IMR-90 (cell line): ENCODE results near the gene RASSF7. TPM values are rescaled to one million over a fixed set of nuclear protein-coding genes. Genes with fewer than 3 reads are reported as not detected.

ENCODE experiments used
- ATAC-seq: fragments of 200-7000 bp; cut with Tn5 transposase; 2 replicates; pipeline ENCODE4 v1.9.1; 2020; ENCODE audit warnings: low read depth, mild to moderate bottlenecking, moderate library complexity
- BruUV-seq: library from RNA; stranded (reverse); fragments of 400-500 nt; replicated peaks from 2 replicates; lab custom pipeline; 2021; lab: Mats Ljungman, UMichigan
- CTCF ChIA-PET: fragments of 300-600 bp; formaldehyde crosslinking; extraction: SDS; loops from one replicate; lab custom pipeline; 2021; ENCODE audit warnings: antibody characterized with exemption; lab: Yijun Ruan, JAX
- POLR2A ChIA-PET: fragments of 300-600 bp; sonication (Branson Sonifier 250); formaldehyde crosslinking; loops from one replicate; lab custom pipeline; 2022; ENCODE audit warnings: antibody characterized with exemption; ENCODE audit not compliant: unreplicated experiment; lab: Charles Lee
- DNase-seq: peaks from one replicate; pipeline ENCODE4 v3.0.0; 2013
- H2AFZ ChIP-seq: replicated peaks from 2 replicates; pipeline ENCODE3; 2013; ENCODE audit warnings: low read length, mild to moderate bottlenecking; ENCODE audit not compliant: poor library complexity
- H2AK5ac ChIP-seq: 2 replicates; pipeline ENCODE4 v1.6.1; 2013; ENCODE audit warnings: low read depth, low read length, inconsistent platforms
- H2AK9ac ChIP-seq: replicated peaks from 2 replicates; pipeline ENCODE3; 2013; ENCODE audit warnings: mild to moderate bottlenecking, low read depth, low read length, moderate library complexity; ENCODE audit not compliant: poor library complexity
- H2BK120ac ChIP-seq: 2 replicates; pipeline ENCODE4 v1.6.1; 2013; ENCODE audit warnings: low read depth, low read length, inconsistent platforms
- H2BK15ac ChIP-seq: 3 replicates; pipeline ENCODE4 v1.6.1; 2013; ENCODE audit warnings: low read depth, low read length, inconsistent platforms
- H2BK20ac ChIP-seq: 2 replicates; pipeline ENCODE4 v1.6.1; 2013; ENCODE audit warnings: low read depth, mild to moderate bottlenecking, inconsistent platforms, low read length, moderate library complexity
- H2BK5ac ChIP-seq: 2 replicates; pipeline ENCODE4 v1.6.1; 2013; ENCODE audit warnings: mild to moderate bottlenecking, low read depth, low read length, inconsistent platforms; ENCODE audit not compliant: poor library complexity, severe bottlenecking
- H3K14ac ChIP-seq: replicated peaks from 2 replicates; pipeline ENCODE4 v1.6.1; 2013; ENCODE audit warnings: low read depth, low read length, inconsistent platforms
- H3K18ac ChIP-seq: 2 replicates; pipeline ENCODE4 v1.6.1; 2013; ENCODE audit warnings: low read depth, low read length, control low read depth
- H3K23ac ChIP-seq: 2 replicates; pipeline ENCODE4 v1.6.1; 2013; ENCODE audit warnings: low read depth, low read length, inconsistent platforms
- H3K27ac ChIP-seq: 2 replicates; pipeline ENCODE4 v1.5.1; 2013; ENCODE audit warnings: mild to moderate bottlenecking, control low read depth, low read length; ENCODE audit not compliant: insufficient read depth
- H3K27me3 ChIP-seq: 2 replicates; pipeline ENCODE4 v1.6.1; 2013; ENCODE audit warnings: low read length; ENCODE audit not compliant: control insufficient read depth, insufficient read depth
- H3K36me3 ChIP-seq: 2 replicates; pipeline ENCODE4 v1.6.1; 2013; ENCODE audit warnings: low read length, mixed read lengths; ENCODE audit not compliant: control insufficient read depth, insufficient read depth
- H3K4ac ChIP-seq: 2 replicates; pipeline ENCODE4 v1.6.1; 2013; ENCODE audit warnings: low read depth, low read length, inconsistent platforms
- H3K4me1 ChIP-seq: 2 replicates; pipeline ENCODE4 v1.6.1; 2013; ENCODE audit warnings: low read length, mixed read lengths; ENCODE audit not compliant: control insufficient read depth, insufficient read depth
- H3K4me2 ChIP-seq: 2 replicates; pipeline ENCODE4 v1.6.1; 2013; ENCODE audit warnings: low read depth, mild to moderate bottlenecking, control low read depth, low read length, moderate library complexity
- H3K4me3 ChIP-seq: 2 replicates; pipeline ENCODE4 v1.5.1; 2013; ENCODE audit warnings: low read depth, mild to moderate bottlenecking, control low read depth, low read length, moderate library complexity; ENCODE audit not compliant: insufficient read depth
- H3K56ac ChIP-seq: 2 replicates; pipeline ENCODE4 v1.6.1; 2013; ENCODE audit warnings: low read length, inconsistent platforms; ENCODE audit not compliant: insufficient read depth; ENCODE audit errors: extremely low read depth
- H3K79me1 ChIP-seq, 2 experiments: 2 replicates each; pipeline ENCODE4 v1.6.1; 2013; ENCODE audit warnings: low read length in 2 of 2, inconsistent platforms in 1 of 2, low read depth in 1 of 2
- H3K9ac ChIP-seq: 2 replicates; pipeline ENCODE4 v1.6.1; 2013; ENCODE audit warnings: low read depth, low read length, control low read depth
- H3K9me1 ChIP-seq: 2 replicates; pipeline ENCODE4 v1.6.1; 2013; ENCODE audit warnings: low read length, inconsistent platforms; ENCODE audit not compliant: insufficient read depth
- H3K9me3 ChIP-seq: 2 replicates; pipeline ENCODE4 v1.6.1; 2013; ENCODE audit warnings: low read length; ENCODE audit not compliant: control insufficient read depth, insufficient read depth
- H4K20me1 ChIP-seq: 2 replicates; pipeline ENCODE4 v1.6.1; 2013; ENCODE audit warnings: low read length, inconsistent platforms; ENCODE audit not compliant: insufficient read depth
- H4K5ac ChIP-seq: 2 replicates; pipeline ENCODE4 v1.6.1; 2013; ENCODE audit warnings: mild to moderate bottlenecking, low read depth, low read length, control low read depth
- H4K8ac ChIP-seq, 2 experiments: 2 replicates each; pipeline ENCODE4 v1.6.1; 2013; ENCODE audit warnings: low read depth in 2 of 2, low read length in 2 of 2, control low read depth in 1 of 2, inconsistent platforms in 1 of 2
- H4K91ac ChIP-seq: 2 replicates; pipeline ENCODE4 v1.6.1; 2013; ENCODE audit warnings: low read depth, low read length, inconsistent platforms; ENCODE audit not compliant: insufficient read depth
- BHLHE40 ChIP-seq: fragments of 150-350 bp; IDR thresholded peaks from 2 replicates; pipeline ENCODE4 v1.6.1; 2016; ENCODE audit warnings: mild to moderate bottlenecking, low read depth, low read length
- CHD1 ChIP-seq: IDR thresholded peaks from 2 replicates; pipeline ENCODE4 v1.6.1; 2012; ENCODE audit warnings: low read depth, low read length, improper control_type of control experiment
- NFE2L2 ChIP-seq: fragments of 150-350 bp; IDR thresholded peaks from 2 replicates; pipeline ENCODE4 v1.6.1; 2016; ENCODE audit warnings: low read depth, mild to moderate bottlenecking, low read length
- POLR2A ChIP-seq: IDR thresholded peaks from 2 replicates; pipeline ENCODE4 v1.6.1; 2012; ENCODE audit warnings: mild to moderate bottlenecking, low read depth, low read length
- RAD21 ChIP-seq: IDR thresholded peaks from 2 replicates; pipeline ENCODE4 v1.6.1; 2012; ENCODE audit warnings: low read length, improper control_type of control experiment
- RCOR1 ChIP-seq: IDR thresholded peaks from 2 replicates; pipeline ENCODE4 v1.6.1; 2012; ENCODE audit warnings: mild to moderate bottlenecking, low read length, improper control_type of control experiment; ENCODE audit not compliant: insufficient replicate concordance
- SMC3 ChIP-seq: fragments of 150-350 bp; IDR thresholded peaks from 2 replicates; pipeline ENCODE4 v1.6.1; 2016; ENCODE audit warnings: low read depth, mild to moderate bottlenecking, antibody characterized with exemption, low read length, moderate library complexity
- WGBS, 2 experiments: methylation state at CpG; one replicate each; pipeline versions ENCODE4 v1.1.5 to v1.1.7; 2013; ENCODE audit warnings: missing lambda C conversion rate in 2 of 2; ENCODE audit not compliant: insufficient read length in 1 of 2; ENCODE audit errors: extremely low coverage in 2 of 2; 5-methylcytosine and 5-hydroxymethylcytosine counted together
- dilution Hi-C: fragments of 300-500 bp; cut with HindIII; formaldehyde crosslinking; loops from one replicate; pipeline ENCODE4 v1.14.3; 2018; ENCODE audit warnings: low sequenced_read_pairs; ENCODE audit not compliant: unreplicated experiment
- in situ Hi-C: fragments of 300-500 bp; cut with MboI; formaldehyde crosslinking; loops from 3 replicates; pipeline ENCODE4 v1.14.3; 2019; ENCODE audit warnings: low sequenced_read_pairs, inconsistent platforms, mixed read lengths
- intact Hi-C: fragments of 100-400 bp; cut with micrococcal nuclease; formaldehyde crosslinking; loops from 2 replicates; pipeline ENCODE4 v1.10.0; 2022
- polyA plus RNA-seq, 3 experiments: library from polyadenylated mRNA; depleted of rRNA; stranded (reverse); fragments of >200 nt; gene quantifications; 2 replicates each; pipeline ENCODE4 v1.2.3, GENCODE V29; 2012; ENCODE audit warnings: low replicate concordance in 1 of 3
- total RNA-seq: library from RNA; depleted of rRNA; stranded (reverse); fragments of >200 nt; gene quantifications from 2 replicates; pipeline ENCODE4 v1.2.3, GENCODE V29; 2012
- TF ChIP-seq, protein P1 (sequence below): fragments of 150-350 bp; IDR thresholded peaks from 2 replicates; pipeline ENCODE4 v1.6.1; 2016; ENCODE audit warnings: low read depth, mild to moderate bottlenecking, low read length, moderate library complexity, borderline replicate concordance

The RASSF7 gene
- total and polyA plus RNA-seq, 2 of the 4 experiments (the other 2 are of a cell fraction), result 6.8 to 18.5 TPM

GRCh38 chr11:553988-554340, 6.8 kb upstream of the RASSF7 start:
- Histone ChIP-seq H3K23ac (no peak overlapping the region), H3K4me3 (no peak overlapping the region), H3K4me1 (peaks cover 2% of the 10 kb centered on the region; the same call in 1 of the 2 replicates), H2BK15ac (no peak overlapping the region), H3K36me3 (peaks cover 2% of the 10 kb centered on the region; the same call in 1 of the 2 replicates), H3K56ac (no peak overlapping the region), H3K9ac (no peak overlapping the region), H3K9me1 (no peaks in the 10 kb centered on the region), H3K27ac (no peak overlapping the region), H3K4ac (no peak overlapping the region), H2AFZ (no peak overlapping the region), H4K91ac (no peak overlapping the region), H4K8ac (no peak overlapping the region), H4K5ac (no peak overlapping the region), H2BK5ac (no peak overlapping the region), H2AK5ac (no peak overlapping the region), H3K18ac (no peak overlapping the region), H3K4me2 (no peak overlapping the region), H3K9me3 (no peaks in the 10 kb centered on the region), H3K27me3 (peaks cover 55% of the 10 kb centered on the region), H2BK20ac (no peak overlapping the region), H3K79me1 (no peaks in the 10 kb centered on the region), H3K14ac (no peak overlapping the region), H4K20me1 (peaks cover 6% of the 10 kb centered on the region; the same call in 1 of the 2 replicates), H2BK120ac (no peak overlapping the region), H2AK9ac (no peak overlapping the region)
- no peak for DNase-seq
- ATAC-seq, result no peak
- no TSS peak for BruUV-seq
- intact Hi-C loops, result loop anchor here (10.0 kb wide), 1 partner anchor 171 kb away; no protein-coding TSS in a partner anchor
- TF ChIP-seq, protein P1, sequence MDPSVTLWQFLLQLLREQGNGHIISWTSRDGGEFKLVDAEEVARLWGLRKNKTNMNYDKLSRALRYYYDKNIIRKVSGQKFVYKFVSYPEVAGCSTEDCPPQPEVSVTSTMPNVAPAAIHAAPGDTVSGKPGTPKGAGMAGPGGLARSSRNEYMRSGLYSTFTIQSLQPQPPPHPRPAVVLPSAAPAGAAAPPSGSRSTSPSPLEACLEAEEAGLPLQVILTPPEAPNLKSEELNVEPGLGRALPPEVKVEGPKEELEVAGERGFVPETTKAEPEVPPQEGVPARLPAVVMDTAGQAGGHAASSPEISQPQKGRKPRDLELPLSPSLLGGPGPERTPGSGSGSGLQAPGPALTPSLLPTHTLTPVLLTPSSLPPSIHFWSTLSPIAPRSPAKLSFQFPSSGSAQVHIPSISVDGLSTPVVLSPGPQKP, result no peak
- TF ChIP-seq POLR2A (no peak), RAD21 (no peak), SMC3 (no peak), BHLHE40 (no peak), NFE2L2 (no peak), CHD1 (no peak), RCOR1 (no peak)
- dilution Hi-C loops, result no loop called here
- WGBS, 2 experiments, result 59% methylated on average over 7 of the region's 11 CpGs; no CpG with 5 or more reads in 1 of the 2 experiments
- ChIA-PET POLR2A (no interaction called here), CTCF (interaction anchor here (0.6 to 1.3 kb wide), 2 partner anchors 10 to 142 kb away, joined by 3 read pairs; no protein-coding TSS in a partner anchor)
- in situ Hi-C loops, result no loop called here
